RKO (cell line): ENCODE results near the gene PIAS2.
"Not testable (repeated sequence)": the region's sequence is repeated elsewhere in the genome, so short reads cannot be mapped to it uniquely, and the experiment has no call there.

Source experiments
- DNase-seq: peaks from one replicate; pipeline ENCODE4 v3.0.0-alpha.2; 2016; ENCODE audit warnings: low spot score

The PIAS2 gene

GRCh38 chr18:46832422-46832821 is 84.9 kb downstream of the PIAS2 start:
- not testable (repeated sequence) for DNase-seq

DNA sequence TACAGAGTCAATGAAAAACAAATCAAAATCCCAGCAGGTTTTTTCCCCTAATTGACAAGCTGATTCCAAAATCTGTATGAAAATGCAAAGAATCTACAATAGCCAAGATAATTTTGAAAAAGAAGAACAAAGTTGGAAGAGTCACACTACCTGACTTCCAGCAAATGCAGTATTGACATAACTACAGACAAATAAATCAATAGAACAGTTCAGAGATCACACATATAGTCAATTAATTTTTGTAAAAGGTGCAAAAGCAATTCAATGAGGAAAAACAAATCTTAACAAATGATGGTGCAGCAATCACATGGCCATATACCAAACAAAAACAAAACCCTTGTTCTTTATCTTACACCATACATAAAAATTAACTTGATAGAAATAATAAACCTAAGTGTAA is 85.9 kb downstream of the PIAS2 start:
- no peak for DNase-seq

GRCh38 chr18:46830633-46831032 is 86.7 kb downstream of the PIAS2 start:
- DNase-seq: no peak

DNA sequence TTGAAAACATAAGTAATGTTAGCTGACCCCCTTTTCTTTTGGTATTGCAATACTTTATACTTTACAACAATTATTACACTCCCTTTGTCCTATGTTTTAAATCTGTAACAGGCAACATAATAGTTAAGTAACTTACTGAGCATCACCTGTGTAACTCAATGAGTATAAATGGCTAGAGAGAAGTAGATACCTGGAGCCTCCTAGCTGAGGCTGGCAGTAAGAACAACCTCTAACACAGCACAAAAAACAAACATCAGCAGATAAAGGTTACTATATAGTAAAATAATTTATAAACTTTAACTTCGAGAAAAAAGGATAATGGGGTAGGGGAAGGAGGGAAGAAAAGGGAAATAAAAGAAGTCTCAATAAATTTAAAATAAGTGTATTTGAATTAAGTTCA is 87.4 kb downstream of the PIAS2 start:
- DNase-seq: no peak

DNA sequence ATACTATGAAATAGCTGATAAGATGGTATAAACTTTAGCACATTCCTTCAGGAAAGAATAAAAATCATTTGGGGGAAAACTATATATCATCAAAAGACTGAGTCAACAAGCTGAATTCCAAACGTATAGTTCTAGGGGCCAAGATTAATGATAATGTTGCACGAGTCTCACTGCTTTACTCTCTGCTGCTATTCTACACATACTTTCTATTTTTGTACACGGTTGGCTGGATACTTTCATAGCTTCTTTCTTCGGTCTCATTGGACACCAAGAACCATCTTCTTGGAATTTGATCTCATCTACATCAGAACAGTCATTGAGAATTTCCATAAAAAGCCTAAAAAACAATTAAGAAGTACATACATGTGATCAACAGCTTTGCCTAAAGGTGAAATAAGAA is 87.8 kb downstream of the PIAS2 start:
- no peak for DNase-seq

DNA sequence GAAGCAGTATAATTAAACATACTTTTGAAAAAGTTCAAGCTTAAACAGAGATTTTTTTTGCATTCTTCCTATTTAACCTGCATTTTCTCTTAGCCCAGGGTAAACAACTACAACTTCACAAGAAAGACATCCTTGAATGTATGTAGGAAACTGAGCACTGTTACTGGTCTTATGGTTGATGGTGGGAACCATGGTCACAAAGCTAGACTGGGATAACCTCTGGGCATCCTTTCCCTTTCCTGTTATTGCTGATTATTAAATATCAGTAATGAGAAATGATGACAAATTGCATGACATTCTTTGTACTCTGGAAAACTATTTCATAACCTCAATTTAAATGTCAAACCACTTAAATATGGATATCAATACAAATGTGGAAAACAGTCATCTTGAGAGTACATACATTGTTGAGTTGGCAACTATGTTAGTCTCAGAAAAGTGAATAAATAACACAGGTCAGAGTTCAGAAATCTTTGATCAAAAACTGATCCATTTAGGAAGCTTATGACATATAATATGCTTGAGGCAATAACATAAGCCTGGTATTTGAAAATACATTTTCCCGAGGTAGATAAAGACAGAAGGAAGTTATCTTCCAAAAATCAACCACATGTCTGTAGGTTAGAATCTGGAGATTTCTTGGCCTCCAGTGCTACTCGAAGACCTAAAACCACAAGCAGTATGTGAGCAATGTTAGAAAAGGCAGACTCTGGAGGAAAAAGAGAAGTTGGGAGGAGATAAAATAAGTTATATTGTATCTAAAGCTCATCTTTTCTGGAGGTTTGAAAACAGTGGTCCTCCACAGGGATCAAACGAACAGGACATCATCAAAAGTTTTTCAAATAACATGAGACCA is 95.2 kb downstream of the PIAS2 start:
- DNase-seq: no peak

- no peak for DNase-seq
Observed at GRCh38 chr18:46820863-46821262, 96.4 kb downstream of the PIAS2 start.

DNA sequence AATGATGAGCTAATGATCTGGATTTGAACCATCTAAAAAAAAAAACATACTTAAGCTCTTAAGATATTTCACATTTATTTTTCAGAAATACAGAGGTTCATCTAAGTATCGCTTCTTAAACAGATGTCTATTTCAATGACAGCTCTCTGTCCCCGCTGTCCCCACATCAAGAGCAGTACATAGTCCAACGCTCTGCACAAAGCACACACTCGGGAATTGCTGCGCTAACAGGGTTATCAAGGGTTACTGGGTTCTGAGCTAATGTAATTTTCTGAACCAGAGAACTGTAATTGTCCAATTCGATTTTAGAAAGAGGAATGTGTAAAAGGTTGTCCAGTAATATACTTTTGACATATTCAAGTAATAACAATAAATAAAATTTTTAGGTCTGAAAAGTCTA is 101.6 kb downstream of the PIAS2 start:
- no peak for DNase-seq

DNA sequence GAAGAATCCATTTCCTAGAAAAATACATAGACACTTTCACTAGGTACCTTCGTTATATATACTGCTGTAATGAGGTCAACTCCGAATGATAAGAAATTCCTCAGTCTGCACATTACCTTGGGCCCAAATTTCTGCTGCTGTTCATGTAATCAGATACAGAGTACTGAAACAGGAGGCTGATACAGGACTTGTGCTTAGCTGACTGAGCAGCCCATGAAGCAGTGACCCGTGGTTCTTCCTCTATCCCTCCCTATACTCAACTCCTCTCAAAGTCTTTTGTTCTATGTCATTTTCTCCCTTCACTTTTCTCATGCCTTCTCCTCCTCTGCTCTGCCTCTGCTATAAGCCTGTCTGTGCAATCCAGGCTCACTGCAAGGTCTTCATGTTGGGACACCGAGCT is 102.9 kb downstream of the PIAS2 start:
- DNase-seq: no peak

DNA sequence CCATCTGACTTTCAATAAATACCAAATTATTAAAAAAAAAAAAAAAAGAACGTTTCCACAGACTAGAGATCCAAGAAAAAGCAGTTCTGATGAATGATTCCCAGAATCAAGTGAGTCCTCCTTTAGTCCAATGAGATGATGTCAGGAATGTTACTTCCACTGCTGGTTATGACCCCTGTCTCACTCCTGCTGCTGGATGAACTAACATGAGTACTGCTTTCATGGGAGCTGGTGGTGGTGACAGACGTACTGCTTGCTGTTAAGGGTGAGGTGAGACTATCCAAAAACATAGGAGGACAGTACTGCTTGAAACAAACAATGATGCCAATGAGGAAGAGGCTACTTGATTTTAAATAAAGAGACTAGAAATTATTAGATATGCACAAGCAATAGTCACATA is 105.0 kb downstream of the PIAS2 start:
- DNase-seq: no peak

DNA sequence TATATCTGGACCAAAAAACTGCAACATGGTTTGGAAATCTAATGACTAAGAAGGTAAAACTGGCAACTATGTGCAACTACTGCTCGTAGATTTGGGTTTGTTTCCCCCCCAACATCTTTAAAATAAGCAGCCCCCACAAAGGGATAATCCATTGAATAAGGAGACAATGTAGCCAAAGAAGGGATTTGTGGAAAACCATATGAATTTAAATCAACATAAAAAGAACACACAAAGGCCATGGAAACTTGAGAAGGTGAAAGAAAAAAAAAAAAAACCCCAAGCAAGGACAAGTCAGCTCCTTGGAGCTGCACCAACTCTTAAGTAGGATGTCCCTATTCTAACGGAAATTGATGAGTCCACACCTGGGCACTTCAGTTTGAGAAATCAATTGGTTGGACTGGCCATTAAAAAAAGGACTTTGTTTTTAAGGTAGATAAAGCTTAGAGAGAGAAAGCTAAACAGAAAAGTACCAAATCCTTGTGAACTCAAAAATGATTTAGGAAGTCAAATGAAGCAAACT is 106.8 kb downstream of the PIAS2 start:
- DNase-seq: no peak

GRCh38 chr18:46809145-46809544 is 108.2 kb downstream of the PIAS2 start:
- no peak for DNase-seq

GRCh38 chr18:46795945-46796344 is 121.4 kb downstream of the PIAS2 start:
- not testable (repeated sequence) for DNase-seq

DNA sequence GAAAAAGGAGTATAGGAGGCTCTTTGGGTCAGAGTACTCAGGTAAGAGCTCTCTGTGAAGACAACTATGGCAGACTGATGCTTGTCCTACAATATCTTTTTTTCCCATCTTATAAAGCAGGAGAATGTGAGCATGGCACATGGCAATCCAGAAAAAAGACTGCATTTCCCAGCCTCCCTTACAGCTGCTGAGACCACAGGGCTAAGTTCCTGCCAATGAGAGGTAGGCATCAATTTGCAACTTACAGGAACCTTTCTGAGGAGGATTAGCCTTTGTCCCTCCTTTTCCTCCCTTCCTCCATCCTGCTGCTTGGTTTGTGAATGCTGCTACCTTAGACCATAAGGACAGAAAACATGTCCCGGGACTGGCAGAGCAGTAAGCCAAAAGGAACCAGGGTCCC is 122.7 kb downstream of the PIAS2 start:
- DNase-seq: no peak

GRCh38 chr18:46793565-46793964 is 123.7 kb downstream of the PIAS2 start:
- DNase-seq: no peak

DNA sequence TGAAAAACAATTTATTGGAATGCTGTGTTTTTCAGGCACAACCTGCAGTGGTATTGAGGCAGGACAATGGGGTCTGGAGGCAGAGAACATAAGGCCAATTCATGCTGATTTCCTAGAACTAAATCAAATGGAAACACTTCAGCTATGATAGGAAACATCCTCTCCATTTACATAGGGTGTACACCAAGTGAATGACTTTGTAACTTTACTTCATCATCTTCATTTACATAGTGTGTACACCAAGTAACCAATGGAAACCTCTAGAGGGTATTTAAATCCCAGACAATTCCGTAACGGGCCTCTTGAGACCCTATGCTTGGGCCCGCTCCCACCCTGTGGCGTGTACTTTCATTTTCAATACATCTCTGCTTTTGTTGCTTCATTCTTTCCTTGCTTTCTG is 128.2 kb downstream of the PIAS2 start:
- DNase-seq: no peak

DNA sequence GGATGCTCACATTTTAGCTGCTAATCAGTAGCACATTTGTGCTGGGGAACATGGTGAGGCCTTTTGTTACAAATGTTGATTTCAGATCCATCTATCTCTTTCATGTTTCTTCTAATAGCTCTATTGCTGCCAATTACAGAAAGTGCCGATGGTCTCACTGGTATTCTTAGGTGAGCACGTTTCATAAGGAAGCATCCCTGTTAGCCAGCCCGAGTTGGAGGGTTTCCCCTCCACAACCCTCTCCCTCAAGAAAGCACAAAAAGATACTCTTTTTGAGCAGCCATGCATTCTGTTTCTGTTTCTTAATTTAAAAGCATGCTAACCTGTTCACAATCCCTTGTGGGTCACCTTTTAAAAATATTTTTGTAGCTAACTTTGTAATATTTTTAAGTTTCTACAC is 129.6 kb downstream of the PIAS2 start:
- DNase-seq: no peak

- DNase-seq: no peak
Observed at GRCh38 chr18:46772357-46772756, 144.9 kb downstream of the PIAS2 start.

DNA sequence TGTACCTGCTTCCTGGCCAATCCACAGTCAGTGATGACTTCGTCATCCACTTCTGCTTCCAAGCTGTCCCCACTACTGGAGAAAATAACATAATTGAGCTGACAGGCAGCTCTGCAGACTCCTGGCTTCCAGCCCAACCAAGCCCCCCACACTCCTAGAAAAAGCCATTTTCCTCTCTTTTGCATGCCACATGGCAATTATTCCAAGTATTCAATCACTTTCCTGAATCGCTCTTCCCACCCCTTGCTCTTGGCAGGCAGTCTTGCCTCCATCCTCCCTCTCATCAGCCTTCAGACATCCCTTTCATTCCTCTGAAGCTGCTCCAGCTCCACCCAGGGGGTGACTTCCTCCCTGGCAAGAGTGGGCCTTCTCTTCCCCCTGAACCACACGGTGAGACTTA is 146.2 kb downstream of the PIAS2 start:
- no peak for DNase-seq

DNA sequence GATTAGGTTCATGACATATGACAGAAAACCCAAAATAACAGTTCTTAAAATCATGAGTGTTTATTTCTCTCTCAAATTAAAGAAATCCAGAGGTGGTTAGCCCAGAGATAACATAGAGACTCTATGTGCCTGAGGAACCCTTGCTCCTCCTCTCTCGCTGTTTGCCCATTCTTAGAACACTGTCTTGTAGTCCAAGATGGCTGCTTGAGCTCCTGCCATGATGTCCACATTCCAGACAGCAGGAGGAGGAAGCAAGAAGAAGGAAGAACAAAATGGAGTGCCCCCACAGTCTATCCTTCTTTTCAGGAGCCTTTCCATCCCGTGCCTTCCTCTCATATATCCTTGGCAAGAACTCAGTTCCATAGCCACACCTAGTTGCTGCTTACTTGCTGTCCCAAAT is 146.6 kb downstream of the PIAS2 start:
- DNase-seq: no peak

DNA sequence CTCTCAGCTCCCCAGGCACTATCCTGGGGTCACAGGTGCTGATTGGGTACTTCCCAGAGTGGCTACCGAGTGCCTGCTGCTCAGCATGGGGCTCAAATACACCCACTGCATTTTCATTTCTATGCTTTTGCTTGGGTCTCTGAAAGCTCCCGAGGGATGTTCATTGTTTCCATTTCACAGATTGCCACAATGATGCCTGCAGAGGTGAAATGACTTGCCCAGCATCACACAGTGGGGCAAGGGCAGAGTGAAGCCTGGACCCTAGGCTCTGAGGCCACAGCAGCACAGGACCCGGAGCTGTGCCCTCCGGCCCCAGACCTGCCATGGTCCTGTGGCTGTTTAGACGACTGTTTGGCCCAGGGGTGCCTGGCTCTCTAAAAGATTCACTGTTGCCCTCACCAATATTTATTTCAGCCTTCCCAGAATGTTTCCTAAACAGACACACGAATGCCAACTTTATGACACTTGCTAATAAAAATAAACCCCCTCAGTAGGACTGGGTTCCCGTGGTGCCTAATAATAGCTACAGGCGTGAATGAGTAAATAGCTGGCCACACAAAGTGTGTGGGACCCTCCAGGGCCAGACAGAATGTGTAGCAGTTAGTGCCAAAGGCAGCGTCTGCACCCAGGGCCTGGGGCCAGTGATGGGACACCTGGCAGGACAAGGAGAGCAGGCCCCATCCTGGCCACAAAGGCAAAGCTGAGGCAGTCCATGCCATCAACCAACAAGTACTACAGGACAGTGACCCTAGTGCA is 149.0 kb downstream of the PIAS2 start:
- no peak for DNase-seq

DNA sequence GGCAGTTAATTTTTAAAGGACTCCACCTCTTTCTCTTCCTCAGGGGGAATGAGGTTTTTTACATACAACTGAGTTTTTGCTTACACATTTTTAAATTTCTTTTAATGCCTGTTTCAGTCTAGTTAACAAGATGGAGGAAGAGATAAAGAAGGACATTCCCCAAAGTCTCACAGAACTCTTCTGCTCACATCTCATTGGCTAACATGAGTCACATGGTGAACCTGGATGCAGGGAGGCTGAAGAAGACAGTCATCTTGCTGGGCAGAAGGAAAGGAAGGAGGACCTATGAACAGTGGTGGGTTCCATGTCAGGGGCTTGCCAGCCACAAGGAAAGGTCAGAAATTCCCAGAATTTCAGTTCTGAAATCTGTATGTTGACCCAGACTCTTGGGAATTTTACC is 150.1 kb downstream of the PIAS2 start:
- no peak for DNase-seq

DNA sequence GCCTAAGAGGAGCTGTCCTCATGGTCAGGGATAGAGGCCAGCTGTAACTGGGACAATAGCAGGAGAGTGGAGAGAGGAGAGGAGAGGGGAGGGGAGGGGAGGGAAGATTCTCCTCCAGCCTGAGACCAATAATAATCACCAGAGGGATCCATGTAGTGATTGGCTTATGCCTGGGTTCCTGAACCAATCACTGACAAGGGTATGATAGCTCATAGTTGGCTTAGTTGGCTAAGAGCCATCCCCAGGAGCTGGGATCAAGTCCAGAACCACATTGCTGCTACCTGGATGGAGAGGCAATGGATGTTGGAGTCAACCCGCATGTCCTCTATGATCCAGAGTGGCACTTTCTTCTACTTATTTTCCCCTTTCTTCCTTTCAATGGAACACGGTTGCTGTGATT is 152.7 kb downstream of the PIAS2 start:
- no peak for DNase-seq
